Brain microvascular endothelial cell (primary cell): ENCODE results near the gene RUNX1.

Experiments
- DNase-seq: peaks from one replicate; pipeline ENCODE4 v3.0.0-alpha.2; 2020
- H3K27ac ChIP-seq: fragments of 250-450 bp; sonication (Bioruptor Pico); 2 replicates; pipeline ENCODE4 v1.5.1; 2020; ENCODE audit warnings: mild to moderate bottlenecking, moderate library complexity
- H3K27me3 ChIP-seq: fragments of 250-450 bp; sonication (Bioruptor Pico); replicated peaks from 2 replicates; pipeline ENCODE4 v1.5.1; 2020; ENCODE audit warnings: mild to moderate bottlenecking
- H3K36me3 ChIP-seq: fragments of 250-450 bp; sonication (Bioruptor Pico); replicated peaks from 2 replicates; pipeline ENCODE4 v1.5.1; 2020; ENCODE audit warnings: mild to moderate bottlenecking
- H3K4me3 ChIP-seq: 2 replicates; pipeline ENCODE4 v1.5.1; 2011; ENCODE audit warnings: low read depth, mild to moderate bottlenecking, control low read depth, low read length, moderate library complexity
- in situ Hi-C: cut with HindIII; loops from 2 replicates; pipeline ENCODE4 v1.10.0; 2017; ENCODE audit warnings: low sequenced_read_pairs, low pct_ligation_motif_present
- TF ChIP-seq, protein P1 (sequence below): IDR thresholded peaks from 2 replicates; pipeline ENCODE4 v1.5.1; 2011; ENCODE audit warnings: low read depth, mild to moderate bottlenecking, moderate library complexity, low read length, control low read depth, inconsistent platforms; ENCODE audit errors: missing control alignments

RUNX1 gene

DNA sequence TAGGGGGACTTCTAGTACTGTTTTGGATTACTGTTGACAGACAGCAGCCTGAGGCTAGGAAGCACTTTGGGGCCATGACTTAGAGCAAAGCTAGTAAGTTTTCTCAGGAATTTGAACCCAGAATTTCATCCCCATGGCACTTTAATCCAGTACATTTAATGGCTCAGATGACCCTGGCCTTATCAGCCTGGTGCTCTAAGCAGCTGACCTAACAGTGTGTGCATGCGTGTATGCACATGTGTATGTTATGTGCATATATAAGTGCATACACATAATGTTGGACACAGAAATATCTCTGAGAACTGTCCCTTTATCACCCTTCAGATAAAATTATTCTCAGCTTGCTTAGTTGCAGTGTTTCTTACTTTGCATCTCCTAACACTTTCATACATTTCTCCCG, 265.3 kb downstream of the RUNX1 start:
- no peak for DNase-seq
- H3K27me3 ChIP-seq = no peaks in the 10 kb centered on the region
- H3K36me3 ChIP-seq = no peaks in the 10 kb centered on the region
- no peak overlapping the region for H3K27ac ChIP-seq
- TF ChIP-seq, protein P1, sequence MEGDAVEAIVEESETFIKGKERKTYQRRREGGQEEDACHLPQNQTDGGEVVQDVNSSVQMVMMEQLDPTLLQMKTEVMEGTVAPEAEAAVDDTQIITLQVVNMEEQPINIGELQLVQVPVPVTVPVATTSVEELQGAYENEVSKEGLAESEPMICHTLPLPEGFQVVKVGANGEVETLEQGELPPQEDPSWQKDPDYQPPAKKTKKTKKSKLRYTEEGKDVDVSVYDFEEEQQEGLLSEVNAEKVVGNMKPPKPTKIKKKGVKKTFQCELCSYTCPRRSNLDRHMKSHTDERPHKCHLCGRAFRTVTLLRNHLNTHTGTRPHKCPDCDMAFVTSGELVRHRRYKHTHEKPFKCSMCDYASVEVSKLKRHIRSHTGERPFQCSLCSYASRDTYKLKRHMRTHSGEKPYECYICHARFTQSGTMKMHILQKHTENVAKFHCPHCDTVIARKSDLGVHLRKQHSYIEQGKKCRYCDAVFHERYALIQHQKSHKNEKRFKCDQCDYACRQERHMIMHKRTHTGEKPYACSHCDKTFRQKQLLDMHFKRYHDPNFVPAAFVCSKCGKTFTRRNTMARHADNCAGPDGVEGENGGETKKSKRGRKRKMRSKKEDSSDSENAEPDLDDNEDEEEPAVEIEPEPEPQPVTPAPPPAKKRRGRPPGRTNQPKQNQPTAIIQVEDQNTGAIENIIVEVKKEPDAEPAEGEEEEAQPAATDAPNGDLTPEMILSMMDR = no peak
- H3K4me3 ChIP-seq = no peak overlapping the region
- in situ Hi-C loops = no loop called here

DNA sequence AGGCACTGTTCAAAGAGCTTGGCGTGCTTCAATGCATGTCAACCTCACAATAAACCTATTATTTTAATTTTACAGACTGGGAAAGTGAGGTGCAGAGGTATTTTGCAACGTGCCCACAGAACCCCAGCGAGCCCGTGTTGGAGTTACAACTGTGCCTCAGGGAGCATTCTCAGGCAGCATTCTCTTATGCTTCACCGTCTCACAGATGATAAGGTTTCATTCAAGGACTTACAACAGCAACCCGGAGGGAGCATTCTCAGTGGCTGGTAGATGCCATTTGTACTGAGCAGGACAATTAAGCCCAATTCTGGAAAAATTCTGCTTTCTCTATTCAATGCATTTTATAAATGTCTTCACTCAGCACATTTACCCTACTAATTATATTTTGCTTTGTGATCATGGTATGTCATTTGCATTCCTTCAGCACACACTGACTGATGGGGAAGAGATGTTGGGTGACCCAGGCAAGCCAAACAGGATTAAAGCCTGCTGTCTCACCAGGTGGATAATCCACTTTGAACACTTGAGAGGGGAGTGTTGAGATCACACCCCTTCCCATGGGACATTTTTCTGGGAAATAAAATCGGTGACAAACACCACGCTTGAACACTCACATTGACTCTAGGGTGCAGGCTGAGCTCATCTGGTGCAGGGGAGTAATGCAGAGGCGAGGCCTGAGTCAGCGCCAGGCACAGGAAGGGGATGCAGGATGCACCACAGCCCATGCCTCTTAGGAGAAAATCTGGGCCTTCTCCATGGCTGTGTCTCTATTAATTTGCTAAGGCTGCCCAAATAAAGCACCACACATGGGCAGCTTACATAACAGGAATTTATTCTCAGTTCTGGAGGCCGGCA, 266.4 kb downstream of the RUNX1 start:
- Histone ChIP-seq H3K27me3 (no peaks in the 10 kb centered on the region), H3K27ac (no peak overlapping the region), H3K4me3 (no peak overlapping the region), H3K36me3 (no peaks in the 10 kb centered on the region)
- TF ChIP-seq, protein P1 = no peak
- peak; percentile 12 for DNase-seq
- in situ Hi-C loops = no loop called here

- in situ Hi-C loops = no loop called here
- DNase-seq = no peak
- no peak overlapping the region for H3K27ac ChIP-seq
- TF ChIP-seq, protein P1 = no peak
- no peaks in the 10 kb centered on the region for H3K36me3 ChIP-seq
- H3K4me3 ChIP-seq = no peak overlapping the region
- H3K27me3 ChIP-seq = no peaks in the 10 kb centered on the region
Observed at GRCh38 chr21:34781526-34781925, 267.6 kb downstream of the RUNX1 start.

GRCh38 chr21:34779860-34780259, 269.2 kb downstream of the RUNX1 start:
- H3K27me3 ChIP-seq = no peaks in the 10 kb centered on the region
- DNase-seq = no peak
- H3K36me3 ChIP-seq = no peaks in the 10 kb centered on the region
- in situ Hi-C loops = no loop called here
- H3K27ac ChIP-seq = no peak overlapping the region
- H3K4me3 ChIP-seq = no peak overlapping the region
- TF ChIP-seq, protein P1 = no peak

DNA sequence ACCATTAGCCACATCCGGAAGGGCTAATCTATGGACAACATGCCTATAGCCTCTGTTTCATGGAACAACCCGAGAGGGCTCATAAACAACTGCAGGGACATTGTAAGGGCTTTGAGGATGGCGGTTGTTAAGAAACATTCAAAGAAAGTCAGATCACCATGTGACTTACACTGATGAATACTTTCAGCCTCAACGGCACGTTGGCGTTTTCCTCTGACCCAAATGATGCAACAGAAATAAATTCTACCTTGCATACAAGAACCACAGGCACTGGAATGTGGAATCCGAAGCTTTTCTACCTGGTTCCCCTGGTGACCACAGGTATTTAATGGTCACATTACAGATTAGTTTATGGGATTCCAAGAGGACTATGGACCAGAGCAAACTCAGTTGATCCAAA, 273.3 kb downstream of the RUNX1 start:
- no peak for DNase-seq
- Histone ChIP-seq H3K4me3 (no peak overlapping the region), H3K27me3 (no peaks in the 10 kb centered on the region), H3K36me3 (no peaks in the 10 kb centered on the region), H3K27ac (no peak overlapping the region)
- in situ Hi-C loops = no loop called here
- TF ChIP-seq, protein P1 = no peak

- in situ Hi-C loops = no loop called here
- TF ChIP-seq, protein P1 = no peak
- DNase-seq = no peak
- no peak overlapping the region for H3K27ac ChIP-seq
- no peaks in the 10 kb centered on the region for H3K36me3 ChIP-seq
- no peak overlapping the region for H3K4me3 ChIP-seq
- H3K27me3 ChIP-seq = no peaks in the 10 kb centered on the region
Observed at GRCh38 chr21:34774750-34775149, 274.4 kb downstream of the RUNX1 start.
